H1 (cell line): ENCODE data around the gene CHAD. TPM values are rescaled to one million over a fixed set of nuclear protein-coding genes. Genes with fewer than 3 reads are reported as not detected.
A peak's percentile ranks its signal among the peaks of the same experiment; 100 is the strongest.

Experiments
- CTCF ChIA-PET: fragments of 300-600 bp; sonication (Branson Sonifier 250); formaldehyde crosslinking; loops from one replicate; lab custom pipeline; 2021; ENCODE audit not compliant: partially characterized antibody; lab: Charles Lee
- POLR2A ChIA-PET: fragments of 300-600 bp; sonication (Branson Sonifier 250); formaldehyde crosslinking; loops from one replicate; lab custom pipeline; 2021; ENCODE audit warnings: inconsistent platforms; ENCODE audit not compliant: partially characterized antibody; lab: Charles Lee
- DNase-seq, 2 experiments: peaks; one replicate each; pipeline versions ENCODE4 v3.0.0 to v3.0.0-alpha.2; 2010 to 2022; ENCODE audit warnings: low spot score in 2 of 2, low read depth in 1 of 2, mixed read lengths in 1 of 2
- FAIRE-seq: peaks from 2 replicates; lab custom pipeline; 2011; peaks lifted over from hg19 to GRCh38; lab: Jason Lieb, UNC
- H2AFZ ChIP-seq: 2 replicates; pipeline ENCODE4 v1.8.1; 2012; ENCODE audit warnings: low read length, inconsistent platforms
- H2AK5ac ChIP-seq: 2 replicates; pipeline ENCODE4 v1.6.1; 2013; ENCODE audit warnings: low read depth, low read length
- H2BK120ac ChIP-seq: replicated peaks from 2 replicates; pipeline ENCODE3; 2013; ENCODE audit warnings: low read depth, low read length, inconsistent platforms
- H2BK12ac ChIP-seq: 2 replicates; pipeline ENCODE4 v1.6.1; 2013; ENCODE audit warnings: low read depth, low read length
- H2BK15ac ChIP-seq: 2 replicates; pipeline ENCODE4 v1.6.1; 2013; ENCODE audit warnings: low read length
- H2BK20ac ChIP-seq: 2 replicates; pipeline ENCODE4 v1.6.1; 2013; ENCODE audit warnings: low read length
- H2BK5ac ChIP-seq: 2 replicates; pipeline ENCODE4 v1.6.1; 2013; ENCODE audit warnings: low read depth, low read length
- H3K14ac ChIP-seq: 2 replicates; pipeline ENCODE4 v1.6.1; 2013; ENCODE audit warnings: inconsistent platforms; ENCODE audit not compliant: insufficient read length
- H3K18ac ChIP-seq: 2 replicates; pipeline ENCODE4 v1.6.1; 2013; ENCODE audit warnings: low read length; ENCODE audit errors: extremely low read depth
- H3K23ac ChIP-seq: 2 replicates; pipeline ENCODE4 v1.6.1; 2013; ENCODE audit warnings: inconsistent platforms; ENCODE audit not compliant: insufficient read length
- H3K23me2 ChIP-seq: 2 replicates; pipeline ENCODE4 v1.6.1; 2013; ENCODE audit warnings: low read depth, low read length
- H3K27ac ChIP-seq: 2 replicates; pipeline ENCODE4 v1.6.1; 2011; ENCODE audit warnings: low read depth, low read length, inconsistent platforms
- H3K27me3 ChIP-seq, 4 experiments: replicated peaks in 1 of 4; 1 replicate in 1 of 4; 2 replicates in 3 of 4; pipeline versions ENCODE4 v1.6.1 to v1.8.1; 2011 to 2013; ENCODE audit warnings: low read length in 3 of 4, mild to moderate bottlenecking in 3 of 4, inconsistent platforms in 2 of 4, mixed read lengths in 2 of 4, moderate library complexity in 1 of 4; ENCODE audit not compliant: control insufficient read depth in 3 of 4, insufficient read depth in 3 of 4; ENCODE audit errors: extremely low read depth in 1 of 4
- H3K36me3 ChIP-seq, 4 experiments: 2 replicates each; pipeline versions ENCODE4 v1.6.1 to v1.8.1; 2011 to 2013; ENCODE audit warnings: mild to moderate bottlenecking in 4 of 4, low read length in 3 of 4, moderate library complexity in 2 of 4, control low read depth in 1 of 4, inconsistent platforms in 1 of 4; ENCODE audit not compliant: insufficient read depth in 4 of 4, control insufficient read depth in 2 of 4
- H3K4ac ChIP-seq: replicated peaks from 2 replicates; pipeline ENCODE3; 2013; ENCODE audit warnings: low read length, low read depth, mixed read lengths, inconsistent platforms; ENCODE audit not compliant: insufficient read length
- H3K4me1 ChIP-seq, 4 experiments: replicated peaks in 1 of 4; 1 replicate in 1 of 4; 2 replicates in 3 of 4; pipeline versions ENCODE4 v1.6.1 to v1.8.1; 2011 to 2013; ENCODE audit warnings: low read length in 3 of 4, inconsistent platforms in 2 of 4, mixed read lengths in 1 of 4; ENCODE audit not compliant: insufficient read depth in 4 of 4, control insufficient read depth in 3 of 4
- H3K4me2 ChIP-seq, 2 experiments: 2 replicates each; pipeline versions ENCODE4 v1.6.1 to v1.8.1; 2011 to 2013; ENCODE audit warnings: low read depth in 2 of 2, low read length in 2 of 2, control low read depth in 1 of 2, inconsistent platforms in 1 of 2, mild to moderate bottlenecking in 1 of 2; ENCODE audit not compliant: insufficient read depth in 1 of 2
- H3K4me3 ChIP-seq, 4 experiments: fragments of 200-600, 300-600 bp in 1 of 4; sonication (generic), shearing (Covaris generic), sonication (Bioruptor Twin) in 1 of 4; 2 replicates each; pipeline versions ENCODE4 v1.5.1 to v1.8.1; 2011 to 2016; ENCODE audit warnings: low read length in 4 of 4, low read depth in 3 of 4, control low read depth in 2 of 4, inconsistent platforms in 2 of 4, mild to moderate bottlenecking in 2 of 4, mixed read lengths in 1 of 4, moderate library complexity in 1 of 4; ENCODE audit not compliant: insufficient read depth in 2 of 4; ENCODE audit errors: extremely low read depth in 1 of 4
- H3K56ac ChIP-seq: replicated peaks from 2 replicates; pipeline ENCODE3; 2013; ENCODE audit warnings: low read depth, mild to moderate bottlenecking, mixed read lengths, low read length, inconsistent platforms; ENCODE audit not compliant: insufficient read length
- H3K79me1 ChIP-seq: 2 replicates; pipeline ENCODE4 v1.6.1; 2013; ENCODE audit warnings: low read depth, low read length, control low read depth
- H3K79me2 ChIP-seq, 2 experiments: 2 replicates each; pipeline versions ENCODE4 v1.6.1 to v1.8.1; 2012 to 2013; ENCODE audit warnings: low read length in 2 of 2, mild to moderate bottlenecking in 2 of 2, inconsistent platforms in 1 of 2; ENCODE audit not compliant: insufficient read depth in 2 of 2, control insufficient read depth in 1 of 2
- H3K9ac ChIP-seq, 4 experiments: replicated peaks in 1 of 4; 1 replicate in 1 of 4; 2 replicates in 3 of 4; pipeline versions ENCODE4 v1.6.1 to v1.8.1; 2011 to 2013; ENCODE audit warnings: low read depth in 3 of 4, low read length in 3 of 4, control low read depth in 2 of 4, mild to moderate bottlenecking in 2 of 4, moderate library complexity in 2 of 4, inconsistent platforms in 1 of 4; ENCODE audit errors: extremely low read depth in 1 of 4
- H3K9me3 ChIP-seq, 2 experiments: 2 replicates each; pipeline versions ENCODE4 v1.6.1 to v1.8.1; 2012 to 2013; ENCODE audit warnings: mild to moderate bottlenecking in 2 of 2, moderate library complexity in 2 of 2, control low read depth in 1 of 2, inconsistent platforms in 1 of 2, low read depth in 1 of 2, low read length in 1 of 2, mixed read lengths in 1 of 2; ENCODE audit not compliant: insufficient read depth in 2 of 2
- H4K20me1 ChIP-seq, 2 experiments: replicated peaks in 1 of 2; 2 replicates each; pipeline versions ENCODE3 to v1.8.1; 2011 to 2013; ENCODE audit warnings: inconsistent platforms in 2 of 2, low read length in 2 of 2, mild to moderate bottlenecking in 1 of 2; ENCODE audit not compliant: insufficient read depth in 2 of 2, control insufficient read depth in 1 of 2
- H4K5ac ChIP-seq: 2 replicates; pipeline ENCODE4 v1.6.1; 2013; ENCODE audit warnings: low read length, low read depth, mixed read lengths, inconsistent platforms; ENCODE audit not compliant: insufficient read length
- H4K8ac ChIP-seq: 2 replicates; pipeline ENCODE4 v1.8.0; 2013; ENCODE audit warnings: mild to moderate bottlenecking, moderate library complexity, low read length, inconsistent platforms; ENCODE audit not compliant: insufficient read depth; ENCODE audit errors: extremely low read depth
- H4K91ac ChIP-seq: replicated peaks from 2 replicates; pipeline ENCODE3; 2013; ENCODE audit warnings: low read length, mixed read lengths, inconsistent platforms; ENCODE audit not compliant: insufficient read length
- JUND ChIP-seq: IDR thresholded peaks from 2 replicates; pipeline ENCODE4 v1.6.1; 2011; ENCODE audit warnings: mild to moderate bottlenecking, improper control_type of control experiment, low read length
- KDM4A ChIP-seq: IDR thresholded peaks from one replicate; pipeline ENCODE4 v1.7.1; 2012; ENCODE audit warnings: low read depth, mild to moderate bottlenecking, moderate library complexity, low read length, inconsistent platforms; ENCODE audit not compliant: severe bottlenecking
- POU5F1 ChIP-seq: IDR thresholded peaks from 2 replicates; pipeline ENCODE4 v1.6.1; 2011; ENCODE audit warnings: low read depth, mild to moderate bottlenecking, low read length, moderate library complexity
- TAF7 ChIP-seq: optimal IDR thresholded peaks from 2 replicates; pipeline ENCODE3; 2011; ENCODE audit warnings: low read depth, mild to moderate bottlenecking, inconsistent platforms, low read length, moderate library complexity, borderline replicate concordance
- TBP ChIP-seq: IDR thresholded peaks from 2 replicates; pipeline ENCODE4 v1.6.1; 2011; ENCODE audit warnings: low read depth, low read length, improper control_type of control experiment
- whole genome bisulfite sequencing, 2 experiments: shearing (Covaris generic) in 1 of 2; methylation state at CpG; one replicate each; pipeline versions ENCODE4 v1.1.6 to v1.1.7; 2013 to 2015; ENCODE audit warnings: low lambda C conversion rate in 2 of 2, mixed read lengths in 2 of 2, inconsistent platforms in 1 of 2, low coverage in 1 of 2, missing lambda C conversion rate in 1 of 2; ENCODE audit not compliant: insufficient replicate concordance in 2 of 2, insufficient coverage in 1 of 2, insufficient read length in 1 of 2; ENCODE audit errors: extremely low coverage in 1 of 2, missing lambda C conversion rate in 1 of 2; 5-methylcytosine and 5-hydroxymethylcytosine counted together
- polyA plus RNA-seq, 7 experiments: library from polyadenylated mRNA; depleted of rRNA in 3 of 7; stranded (reverse) in 5 of 7; unstranded in 2 of 7; fragments of >200 nt in 5 of 7; fragments of 200-250 nt in 2 of 7; gene quantifications; 1 replicate in 5 of 7; 2 replicates in 1 of 7; 4 replicates in 1 of 7; pipeline versions ENCODE4 v1.2.1 to v1.2.3, GENCODE V29; 2011 to 2013; ENCODE audit warnings: missing spikeins in 2 of 7, mixed read lengths in 2 of 7
- total RNA-seq: library from RNA; stranded (reverse); fragmentation: NEBNext Ultra II Directional; extraction: Animal tissue kit (Norgen Biotek cat#: 25700); gene quantifications from 2 replicates; pipeline ENCODE4 v1.2.1, GENCODE V29; 2021
- TF ChIP-seq, protein P1 (sequence below): IDR thresholded peaks from 2 replicates; pipeline ENCODE4 v1.6.1; 2011; ENCODE audit warnings: low read length, improper control_type of control experiment
- TF ChIP-seq, protein P2 (sequence below): IDR thresholded peaks from 2 replicates; pipeline ENCODE4 v1.6.1; 2012; ENCODE audit warnings: low read length, inconsistent platforms
- TF ChIP-seq, protein P3 (sequence below): IDR thresholded peaks from 2 replicates; pipeline ENCODE4 v1.6.1; 2011; ENCODE audit warnings: low read depth, mild to moderate bottlenecking, low read length; ENCODE audit not compliant: insufficient read depth

CHAD gene
- total and polyA plus RNA-seq, 2 of the 8 experiments (the other 6 are each of a cell fraction or from before 2014, with no cell fraction given): 0.03 TPM; not detected in 1

DNA sequence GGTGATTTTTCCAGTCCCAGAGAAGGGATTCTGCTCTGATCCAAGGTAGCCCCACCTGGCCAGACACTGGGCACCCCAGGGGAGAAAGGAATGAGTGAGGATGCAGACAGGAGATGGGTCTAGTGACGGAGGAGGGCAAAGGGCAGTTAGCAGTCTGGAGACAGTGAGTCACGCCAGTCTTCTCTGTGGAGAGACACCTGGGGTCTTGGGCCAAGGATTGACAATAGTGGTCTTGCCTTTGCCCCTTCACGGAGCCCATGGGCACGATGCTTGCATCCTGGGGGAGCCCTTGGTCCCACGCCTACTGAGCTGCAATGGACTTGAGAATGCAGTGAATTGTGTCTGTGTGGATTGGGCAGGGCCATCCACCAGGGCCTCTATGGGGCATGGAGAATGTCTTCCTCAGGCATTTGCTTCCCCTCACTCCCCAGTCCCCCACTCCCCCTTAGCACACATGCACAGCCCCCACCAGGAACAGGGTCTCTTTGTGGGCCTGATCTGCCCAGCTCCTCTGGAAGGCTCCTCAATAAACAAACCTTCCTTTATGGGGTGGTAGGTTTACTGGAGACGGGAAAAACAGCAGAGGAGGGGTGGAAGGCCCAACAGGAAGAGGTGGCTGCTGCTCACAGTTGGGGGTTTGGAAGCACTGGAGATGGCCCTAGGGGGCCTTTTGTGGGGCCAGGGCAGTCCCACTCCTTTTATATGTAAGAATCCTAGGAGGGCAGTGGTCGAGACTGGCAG lies 1.4 kb downstream of the CHAD start:
- no peak overlapping the region; a peak in 1 of 4 replicates for H3K4me2 ChIP-seq
- no peak overlapping the region for H3K4me3 ChIP-seq
- no peaks in the 10 kb centered on the region; a peak in 1 of 8 replicates for H3K36me3 ChIP-seq
- 0 out of 2 replicates have a peak overlapping the region, but pooled peaks have one; percentile 32 for H2BK20ac ChIP-seq
- no peak overlapping the region for H2BK15ac ChIP-seq
- WGBS, 2 experiments: 81% methylated on average over 7 of the region's 7 CpGs; no CpG with 5 or more reads in 1 of the 2 experiments
- H3K9me3 ChIP-seq: no peaks in the 10 kb centered on the region
- POLR2A ChIA-PET: interaction anchor here (0.9 to 2.4 kb wide), 4 partner anchors 10 to 252 kb away, joined by 3 to 10 read pairs (median 4); partner anchors contain the start of genes LUC7L3 and RSAD1
- no peak overlapping the region for H3K4ac ChIP-seq
- H2BK5ac ChIP-seq: no peak overlapping the region
- peaks cover 8 to 39% (median 27%) of the 10 kb centered on the region in 4 experiments; a peak in 6 of 7 replicates for H3K27me3 ChIP-seq
- no peak overlapping the region for H3K14ac ChIP-seq
- H3K56ac ChIP-seq: no peak overlapping the region
- peaks cover 7% of the 10 kb centered on the region; the same call in 1 of the 2 replicates for H3K23me2 ChIP-seq
- H4K20me1 ChIP-seq: peaks cover 0 to 9% of the 10 kb centered on the region in 2 experiments
- CTCF ChIA-PET: interaction anchor here (1.2 to 8.8 kb wide), 4 partner anchors 12 to 70 kb away, joined by 3 to 49 read pairs (median 8); partner anchors contain the start of genes LRRC59 and RSAD1
- peak overlapping the region; percentile 42 for H4K91ac ChIP-seq
- H4K5ac ChIP-seq: no peak overlapping the region
- H4K8ac ChIP-seq: no peak overlapping the region
- H2AK5ac ChIP-seq: no peak overlapping the region
- no peak overlapping the region for H3K18ac ChIP-seq
- H3K79me1 ChIP-seq: no peaks in the 10 kb centered on the region
- no peaks in the 10 kb centered on the region for H3K79me2 ChIP-seq
- H2BK120ac ChIP-seq: no peak overlapping the region
- 0 out of 2 replicates have a peak overlapping the region, but pooled peaks have one; percentile 39 for H2BK12ac ChIP-seq
- FAIRE-seq (no peak), DNase-seq (no peak)
- H2AFZ ChIP-seq: no peak overlapping the region
- no peak overlapping the region for H3K27ac ChIP-seq
- no peak overlapping the region for H3K9ac ChIP-seq
- H3K23ac ChIP-seq: no peak overlapping the region
- peaks cover 0 to 17% (median 7%) of the 10 kb centered on the region in 4 experiments; a peak in 6 of 7 replicates for H3K4me1 ChIP-seq
- TF ChIP-seq TAF7 (no peak), TBP (no peak), KDM4A (no peak), POU5F1 (no peak), JUND (no peak)
- TF ChIP-seq, protein P1, sequence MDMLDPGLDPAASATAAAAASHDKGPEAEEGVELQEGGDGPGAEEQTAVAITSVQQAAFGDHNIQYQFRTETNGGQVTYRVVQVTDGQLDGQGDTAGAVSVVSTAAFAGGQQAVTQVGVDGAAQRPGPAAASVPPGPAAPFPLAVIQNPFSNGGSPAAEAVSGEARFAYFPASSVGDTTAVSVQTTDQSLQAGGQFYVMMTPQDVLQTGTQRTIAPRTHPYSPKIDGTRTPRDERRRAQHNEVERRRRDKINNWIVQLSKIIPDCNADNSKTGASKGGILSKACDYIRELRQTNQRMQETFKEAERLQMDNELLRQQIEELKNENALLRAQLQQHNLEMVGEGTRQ: no peak
- TF ChIP-seq, protein P2, sequence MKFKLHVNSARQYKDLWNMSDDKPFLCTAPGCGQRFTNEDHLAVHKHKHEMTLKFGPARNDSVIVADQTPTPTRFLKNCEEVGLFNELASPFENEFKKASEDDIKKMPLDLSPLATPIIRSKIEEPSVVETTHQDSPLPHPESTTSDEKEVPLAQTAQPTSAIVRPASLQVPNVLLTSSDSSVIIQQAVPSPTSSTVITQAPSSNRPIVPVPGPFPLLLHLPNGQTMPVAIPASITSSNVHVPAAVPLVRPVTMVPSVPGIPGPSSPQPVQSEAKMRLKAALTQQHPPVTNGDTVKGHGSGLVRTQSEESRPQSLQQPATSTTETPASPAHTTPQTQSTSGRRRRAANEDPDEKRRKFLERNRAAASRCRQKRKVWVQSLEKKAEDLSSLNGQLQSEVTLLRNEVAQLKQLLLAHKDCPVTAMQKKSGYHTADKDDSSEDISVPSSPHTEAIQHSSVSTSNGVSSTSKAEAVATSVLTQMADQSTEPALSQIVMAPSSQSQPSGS: no peak
- TF ChIP-seq, protein P3, sequence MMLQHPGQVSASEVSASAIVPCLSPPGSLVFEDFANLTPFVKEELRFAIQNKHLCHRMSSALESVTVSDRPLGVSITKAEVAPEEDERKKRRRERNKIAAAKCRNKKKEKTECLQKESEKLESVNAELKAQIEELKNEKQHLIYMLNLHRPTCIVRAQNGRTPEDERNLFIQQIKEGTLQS: no peak
